ENCODE measurements around the gene PALS1.
"Not testable (repeated sequence)": the region's sequence is repeated elsewhere in the genome, so short reads cannot be mapped to it uniquely, and the experiment has no call there.

DNA sequence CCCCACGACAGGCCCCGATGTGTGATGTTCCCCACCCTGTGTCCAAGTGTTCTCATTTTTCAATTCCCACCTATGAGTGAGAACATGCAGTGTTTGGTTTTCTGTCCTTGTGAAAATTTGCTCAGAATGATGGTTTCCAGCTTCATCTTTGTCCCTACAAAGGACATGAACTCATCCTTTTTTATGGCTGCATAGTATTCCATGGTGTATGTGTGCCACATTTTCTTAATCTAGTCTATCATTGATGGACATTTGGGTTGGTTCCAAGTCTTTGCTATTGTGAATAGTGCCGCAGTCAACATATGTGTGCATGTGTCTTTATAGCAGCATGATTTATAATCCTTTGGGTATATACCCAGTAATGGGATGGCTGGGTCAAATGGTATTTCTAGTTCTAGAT is 32.0 kb downstream of the PALS1 start:
- TF ChIP-seq, protein P1, sequence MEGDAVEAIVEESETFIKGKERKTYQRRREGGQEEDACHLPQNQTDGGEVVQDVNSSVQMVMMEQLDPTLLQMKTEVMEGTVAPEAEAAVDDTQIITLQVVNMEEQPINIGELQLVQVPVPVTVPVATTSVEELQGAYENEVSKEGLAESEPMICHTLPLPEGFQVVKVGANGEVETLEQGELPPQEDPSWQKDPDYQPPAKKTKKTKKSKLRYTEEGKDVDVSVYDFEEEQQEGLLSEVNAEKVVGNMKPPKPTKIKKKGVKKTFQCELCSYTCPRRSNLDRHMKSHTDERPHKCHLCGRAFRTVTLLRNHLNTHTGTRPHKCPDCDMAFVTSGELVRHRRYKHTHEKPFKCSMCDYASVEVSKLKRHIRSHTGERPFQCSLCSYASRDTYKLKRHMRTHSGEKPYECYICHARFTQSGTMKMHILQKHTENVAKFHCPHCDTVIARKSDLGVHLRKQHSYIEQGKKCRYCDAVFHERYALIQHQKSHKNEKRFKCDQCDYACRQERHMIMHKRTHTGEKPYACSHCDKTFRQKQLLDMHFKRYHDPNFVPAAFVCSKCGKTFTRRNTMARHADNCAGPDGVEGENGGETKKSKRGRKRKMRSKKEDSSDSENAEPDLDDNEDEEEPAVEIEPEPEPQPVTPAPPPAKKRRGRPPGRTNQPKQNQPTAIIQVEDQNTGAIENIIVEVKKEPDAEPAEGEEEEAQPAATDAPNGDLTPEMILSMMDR (IDR thresholded peaks at IDR 0.05) = not testable (repeated sequence)
- not testable (repeated sequence) for TF ChIP-seq POLR2A (IDR thresholded peaks at IDR 0.05)
